Endothelial cell of umbilical vein (primary cell): ENCODE data around the gene PCDHGA1. TPM values are rescaled to one million over a fixed set of nuclear protein-coding genes. Genes with fewer than 3 reads are reported as not detected.

ENCODE experiments used
- BruUV-seq: library from RNA; stranded (reverse); fragments of 400-500 nt; replicated peaks from 2 replicates; lab custom pipeline; 2021; lab: Mats Ljungman, UMichigan
- CTCF ChIA-PET: fragments of 300-600, 350-600 bp; sonication (Branson Sonifier 250); formaldehyde crosslinking; loops from one replicate; lab custom pipeline; 2021; ENCODE audit warnings: antibody characterized with exemption, inconsistent platforms; lab: Charles Lee
- POLR2A ChIA-PET: fragments of 300-600, 350-600 bp; sonication (Branson Sonifier 250); formaldehyde crosslinking; loops from one replicate; lab custom pipeline; 2021; ENCODE audit warnings: antibody characterized with exemption, inconsistent platforms; lab: Charles Lee
- DNase-seq: peaks from one replicate; pipeline ENCODE4 v3.0.0-alpha.2; 2011; ENCODE audit warnings: low read depth, low spot score
- FAIRE-seq: peaks from 2 replicates; lab custom pipeline; 2011; peaks lifted over from hg19 to GRCh38; lab: Jason Lieb, UNC
- H2AFZ ChIP-seq: 2 replicates; pipeline ENCODE4 v1.6.0; 2012; ENCODE audit warnings: low read depth, low read length, control low read depth, inconsistent platforms
- H3K27ac ChIP-seq: 2 replicates; pipeline ENCODE4 v1.5.1; 2011; ENCODE audit warnings: low read depth, mild to moderate bottlenecking, control low read depth, low read length, moderate library complexity; ENCODE audit not compliant: insufficient read depth
- H3K27me3 ChIP-seq, 2 experiments: 2 replicates each; pipeline versions ENCODE4 v1.6.0 to v1.6.1; 2011; ENCODE audit warnings: low read length in 2 of 2, mixed read lengths in 1 of 2; ENCODE audit not compliant: control insufficient read depth in 2 of 2, insufficient read depth in 2 of 2
- H3K36me3 ChIP-seq, 2 experiments: 2 replicates in 1 of 2; 3 replicates in 1 of 2; pipeline ENCODE4 v1.5.1; 2011; ENCODE audit warnings: low read length in 2 of 2, mild to moderate bottlenecking in 1 of 2, moderate library complexity in 1 of 2; ENCODE audit not compliant: control insufficient read depth in 2 of 2, insufficient read depth in 2 of 2; ENCODE audit errors: extremely low read depth in 1 of 2
- H3K4me1 ChIP-seq: 3 replicates; pipeline ENCODE4 v1.5.1; 2011; ENCODE audit warnings: mild to moderate bottlenecking, low read length; ENCODE audit not compliant: control insufficient read depth, insufficient read depth; ENCODE audit errors: extremely low read depth
- H3K4me2 ChIP-seq: 2 replicates; pipeline ENCODE4 v1.6.1; 2011; ENCODE audit warnings: low read length, control low read depth, mixed read lengths; ENCODE audit not compliant: insufficient read depth
- H3K4me3 ChIP-seq, 3 experiments: fragments of 200-600 bp in 1 of 3; sonication (generic), shearing (Covaris generic) in 1 of 3; replicated peaks in 1 of 3; 2 replicates each; pipeline ENCODE4 v1.5.1; 2011 to 2016; ENCODE audit warnings: control low read depth in 3 of 3, low read length in 3 of 3, mild to moderate bottlenecking in 2 of 3, inconsistent platforms in 1 of 3, low read depth in 1 of 3, moderate library complexity in 1 of 3; ENCODE audit not compliant: insufficient read depth in 1 of 3
- H3K79me2 ChIP-seq: 2 replicates; pipeline ENCODE4 v1.6.0; 2012; ENCODE audit warnings: low read length, inconsistent platforms; ENCODE audit not compliant: control insufficient read depth, insufficient read depth
- H3K9ac ChIP-seq: replicated peaks from 2 replicates; pipeline ENCODE3; 2011; ENCODE audit warnings: low read length, control low read depth; ENCODE audit not compliant: insufficient read depth; ENCODE audit errors: extremely low read depth
- H3K9me1 ChIP-seq: replicated peaks from 3 replicates; pipeline ENCODE4 v1.6.0; 2011; ENCODE audit warnings: mild to moderate bottlenecking, low read length; ENCODE audit not compliant: control insufficient read depth, insufficient read depth; ENCODE audit errors: extremely low read depth
- H3K9me3 ChIP-seq: replicated peaks from 2 replicates; pipeline ENCODE4 v1.5.1; 2012; ENCODE audit warnings: low read length, inconsistent platforms; ENCODE audit not compliant: control insufficient read depth, insufficient read depth
- H4K20me1 ChIP-seq: replicated peaks from 2 replicates; pipeline ENCODE3; 2011; ENCODE audit warnings: mild to moderate bottlenecking, low read length; ENCODE audit not compliant: control insufficient read depth, insufficient read depth; ENCODE audit errors: extremely low read depth
- EZH2 ChIP-seq: IDR thresholded peaks from 2 replicates; pipeline ENCODE4 v1.6.1; 2012; ENCODE audit warnings: borderline replicate concordance, low read depth, mild to moderate bottlenecking, moderate library complexity, low read length, inconsistent platforms; ENCODE audit not compliant: severe bottlenecking
- GATA2 ChIP-seq: IDR thresholded peaks from 2 replicates; pipeline ENCODE4 v1.7.0; 2011; ENCODE audit warnings: low read depth, mild to moderate bottlenecking, moderate library complexity, mixed read lengths, low read length; ENCODE audit not compliant: insufficient read length, insufficient read depth
- JUN ChIP-seq: IDR thresholded peaks from 2 replicates; pipeline ENCODE4 v1.6.1; 2011; ENCODE audit warnings: borderline replicate concordance, low read depth; ENCODE audit not compliant: insufficient read length, insufficient read depth
- MYC ChIP-seq: IDR thresholded peaks from one replicate; pipeline ENCODE4 v1.6.1; 2011; ENCODE audit warnings: mild to moderate bottlenecking, low read depth, low read length
- POLR2A ChIP-seq: IDR thresholded peaks from 2 replicates; pipeline ENCODE4 v1.6.1; 2012; ENCODE audit warnings: low read depth, mild to moderate bottlenecking, control low read depth, low read length
- POLR2AphosphoS5 ChIP-seq: IDR thresholded peaks from 2 replicates; pipeline ENCODE4 v1.6.1; 2012; ENCODE audit warnings: low read depth, mild to moderate bottlenecking, control low read depth, low read length, moderate library complexity; ENCODE audit not compliant: insufficient read depth
- dilution Hi-C: fragments of 300-500 bp; cut with MboI; formaldehyde crosslinking; loops from one replicate; pipeline ENCODE4 v1.15.0; 2019; ENCODE audit warnings: low sequenced_read_pairs; ENCODE audit not compliant: extremely low pct_ligation_motif_present
- intact Hi-C: fragments of 100-400 bp; cut with micrococcal nuclease; formaldehyde crosslinking; loops from one replicate; pipeline ENCODE4 v1.10.0; 2022
- polyA plus RNA-seq, 4 experiments: library from polyadenylated mRNA; depleted of rRNA in 3 of 4; stranded (reverse) in 3 of 4; unstranded in 1 of 4; fragments of >200 nt; gene quantifications; 2 replicates each; pipeline versions ENCODE4 v1.2.1 to v1.2.3, GENCODE V29; 2011 to 2012; ENCODE audit warnings: missing spikeins in 1 of 4
- total RNA-seq: library from RNA; stranded (reverse); gene quantifications from 2 replicates; pipeline ENCODE4 v1.2.3, GENCODE V29; 2021
- TF ChIP-seq, protein P1 (sequence below): IDR thresholded peaks from 2 replicates; pipeline ENCODE4 v1.6.1; 2011; ENCODE audit not compliant: insufficient read depth, insufficient read length
- TF ChIP-seq, protein P2 (sequence below), 2 donors: IDR thresholded peaks; 1 replicate in 1 of 2; 2 replicates in 1 of 2; pipeline ENCODE4 v1.5.1; 2011; ENCODE audit warnings: low read length in 2 of 2, mild to moderate bottlenecking in 2 of 2, moderate library complexity in 2 of 2, control low read depth in 1 of 2, inconsistent platforms in 1 of 2, low read depth in 1 of 2; ENCODE audit not compliant: insufficient read depth in 1 of 2; ENCODE audit errors: extremely low read depth in 1 of 2

Gene PCDHGA1
- total and polyA plus RNA-seq, 2 donors (not counting 3 experiments of a cell fraction or from before 2014, with no cell fraction given) = 0.22 to 0.44 TPM

DNA sequence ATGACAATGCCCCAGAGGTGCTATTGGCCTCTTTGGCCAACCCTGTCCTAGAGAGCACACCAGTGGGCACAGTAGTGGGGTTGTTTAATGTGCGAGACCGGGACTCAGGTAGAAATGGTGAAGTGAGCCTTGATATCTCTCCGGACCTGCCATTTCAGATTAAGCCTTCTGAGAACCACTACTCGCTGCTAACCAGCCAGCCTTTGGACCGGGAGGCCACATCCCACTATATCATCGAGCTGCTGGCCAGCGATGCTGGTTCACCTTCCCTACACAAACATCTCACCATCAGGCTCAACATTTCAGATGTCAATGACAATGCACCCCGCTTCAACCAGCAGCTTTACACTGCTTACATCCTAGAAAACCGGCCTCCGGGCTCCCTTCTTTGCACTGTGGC lies 160.0 kb downstream of the PCDHGA1 start:
- Histone ChIP-seq H2AFZ (no peak overlapping the region), H3K9ac (no peak overlapping the region), H3K27me3 (peaks cover 10 to 30% of the 10 kb centered on the region in 2 experiments), H3K36me3 (no peaks in the 10 kb centered on the region), H3K9me3 (no peaks in the 10 kb centered on the region), H3K4me2 (no peak overlapping the region), H3K4me1 (peaks cover under 1% of the 10 kb centered on the region), H3K27ac (no peak overlapping the region), H3K9me1 (no peaks in the 10 kb centered on the region), H3K4me3 (no peak overlapping the region), H3K79me2 (no peaks in the 10 kb centered on the region), H4K20me1 (no peaks in the 10 kb centered on the region)
- intact Hi-C loops = no loop called here
- BruUV-seq = no TSS peak
- TF ChIP-seq JUN = no peak
- TF ChIP-seq GATA2 = no peak
- TF ChIP-seq POLR2A = no peak
- TF ChIP-seq, protein P1, sequence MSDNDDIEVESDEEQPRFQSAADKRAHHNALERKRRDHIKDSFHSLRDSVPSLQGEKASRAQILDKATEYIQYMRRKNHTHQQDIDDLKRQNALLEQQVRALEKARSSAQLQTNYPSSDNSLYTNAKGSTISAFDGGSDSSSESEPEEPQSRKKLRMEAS = no peak
- FAIRE-seq (no peak), DNase-seq (no peak)
- CTCF ChIA-PET = no interaction called here
- dilution Hi-C loops = no loop called here
- POLR2A ChIA-PET = no interaction called here

DNA sequence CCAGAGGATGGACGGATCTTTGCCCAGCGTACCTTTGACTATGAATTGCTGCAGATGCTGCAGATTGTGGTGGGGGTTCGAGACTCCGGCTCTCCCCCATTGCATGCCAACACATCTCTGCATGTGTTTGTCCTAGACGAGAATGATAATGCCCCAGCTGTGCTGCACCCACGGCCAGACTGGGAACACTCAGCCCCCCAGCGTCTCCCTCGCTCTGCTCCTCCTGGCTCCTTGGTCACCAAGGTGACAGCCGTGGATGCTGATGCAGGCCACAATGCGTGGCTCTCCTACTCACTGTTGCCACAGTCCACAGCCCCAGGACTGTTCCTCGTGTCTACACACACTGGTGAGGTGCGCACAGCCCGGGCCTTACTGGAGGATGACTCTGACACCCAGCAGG lies 160.5 kb downstream of the PCDHGA1 start:
- Histone ChIP-seq H3K9me3 (no peaks in the 10 kb centered on the region), H3K9ac (no peak overlapping the region), H3K4me3 (no peak overlapping the region), H3K4me2 (no peak overlapping the region), H3K9me1 (no peaks in the 10 kb centered on the region), H3K27ac (no peak overlapping the region), H2AFZ (no peak overlapping the region), H3K27me3 (peaks cover 10 to 25% of the 10 kb centered on the region in 2 experiments), H4K20me1 (no peaks in the 10 kb centered on the region), H3K4me1 (no peaks in the 10 kb centered on the region), H3K79me2 (no peaks in the 10 kb centered on the region), H3K36me3 (no peaks in the 10 kb centered on the region)
- BruUV-seq = no TSS peak
- no peak for FAIRE-seq
- ChIA-PET POLR2A (no interaction called here), CTCF (interaction anchor here (1.1 to 1.6 kb wide), 2 partner anchors 15 to 60 kb away, joined by 3 to 6 read pairs; partner anchors contain the start of genes PCDHGA12 and PCDHGC3)
- TF ChIP-seq POLR2A (no peak), MYC (no peak), JUN (no peak), EZH2 (no peak), GATA2 (no peak), POLR2AphosphoS5 (no peak)
- TF ChIP-seq, protein P2, sequence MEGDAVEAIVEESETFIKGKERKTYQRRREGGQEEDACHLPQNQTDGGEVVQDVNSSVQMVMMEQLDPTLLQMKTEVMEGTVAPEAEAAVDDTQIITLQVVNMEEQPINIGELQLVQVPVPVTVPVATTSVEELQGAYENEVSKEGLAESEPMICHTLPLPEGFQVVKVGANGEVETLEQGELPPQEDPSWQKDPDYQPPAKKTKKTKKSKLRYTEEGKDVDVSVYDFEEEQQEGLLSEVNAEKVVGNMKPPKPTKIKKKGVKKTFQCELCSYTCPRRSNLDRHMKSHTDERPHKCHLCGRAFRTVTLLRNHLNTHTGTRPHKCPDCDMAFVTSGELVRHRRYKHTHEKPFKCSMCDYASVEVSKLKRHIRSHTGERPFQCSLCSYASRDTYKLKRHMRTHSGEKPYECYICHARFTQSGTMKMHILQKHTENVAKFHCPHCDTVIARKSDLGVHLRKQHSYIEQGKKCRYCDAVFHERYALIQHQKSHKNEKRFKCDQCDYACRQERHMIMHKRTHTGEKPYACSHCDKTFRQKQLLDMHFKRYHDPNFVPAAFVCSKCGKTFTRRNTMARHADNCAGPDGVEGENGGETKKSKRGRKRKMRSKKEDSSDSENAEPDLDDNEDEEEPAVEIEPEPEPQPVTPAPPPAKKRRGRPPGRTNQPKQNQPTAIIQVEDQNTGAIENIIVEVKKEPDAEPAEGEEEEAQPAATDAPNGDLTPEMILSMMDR (IDR thresholded peaks at IDR 0.05; ENCODE audit: extremely low read depth in 1 of 2, insufficient read depth in 1 of 2, low read depth in 1 of 2, low read length in 2 of 2) = no peak
- TF ChIP-seq, protein P1 = no peak
- no peak for DNase-seq
- dilution Hi-C loops = no loop called here
- intact Hi-C loops = no loop called here
